OCI-LY1 (cell line): ENCODE data around the gene SLC23A2.

Source experiments
- CTCF ChIP-seq: fragments of 200-600 bp; sonication (generic), shearing (Covaris generic); IDR thresholded peaks from 2 replicates; pipeline ENCODE4 v1.5.1; 2017; ENCODE audit warnings: mild to moderate bottlenecking, antibody characterized with exemption, low read length, moderate library complexity, mixed read lengths
- EZH2 ChIP-seq: fragments of 200-600 bp; sonication (generic), shearing (Covaris generic); IDR thresholded peaks from 2 replicates; pipeline ENCODE4 v1.8.0; 2017; ENCODE audit warnings: borderline replicate concordance, mixed run types, mild to moderate bottlenecking, antibody characterized with exemption, low read length, moderate library complexity, mixed read lengths

GRCh38 chr20:5033566-5033965, 32.3 kb upstream of the SLC23A2 start:
- TF ChIP-seq CTCF (no peak), EZH2 (no peak)
